ENCODE measurements around the gene SRRM5.
A peak's percentile ranks its signal among the peaks of the same experiment; 100 is the strongest.
"Not testable (repeated sequence)": the region's sequence is repeated elsewhere in the genome, so short reads cannot be mapped to it uniquely, and the experiment has no call there.

Gene SRRM5

GRCh38 chr19:43591904-43592772 is 19.8 kb upstream of the SRRM5 start:
- no peak for DNase-seq (ENCODE audit: low read depth in 2 of 2)

- DNase-seq (ENCODE audit: low read depth in 2 of 2) = no peak
These were observed 19.0 kb upstream of the SRRM5 start for GRCh38 chr19:43592800-43593350.

GRCh38 chr19:43594081-43594697 is 17.7 kb upstream of the SRRM5 start:
- DNase-seq (ENCODE audit: low read depth in 2 of 2) = no peak

- DNase-seq (ENCODE audit: low read depth in 2 of 2) = peak; percentile 45 to 62
These were observed 16.9 kb upstream of the SRRM5 start for GRCh38 chr19:43594710-43595604.

- DNase-seq (ENCODE audit: low read depth in 2 of 2) = no peak
These were observed 16.3 kb upstream of the SRRM5 start for GRCh38 chr19:43595605-43595998.

GRCh38 chr19:43595999-43596841 is 15.7 kb upstream of the SRRM5 start, which contains the start of the genes IRGQ and ZNF576:
Gene IRGQ, minus strand, starts transcription at chr19:43596134. Its CDS starts 796 bp downstream, at chr19:43595338.
Gene ZNF576, plus strand, starts transcription at chr19:43596595. Its CDS starts 514 bp downstream, at chr19:43597109.
- peak; percentile 100 for DNase-seq (ENCODE audit: low read depth in 2 of 2)

- DNase-seq (ENCODE audit: low read depth in 2 of 2) = no peak
These were observed 14.9 kb upstream of the SRRM5 start for GRCh38 chr19:43596842-43597461.

GRCh38 chr19:43597876-43598275 is 14.0 kb upstream of the SRRM5 start:
- no peak for DNase-seq (ENCODE audit: low read depth in 2 of 2)

- no peak for DNase-seq (ENCODE audit: low read depth in 2 of 2)
These were observed 13.2 kb upstream of the SRRM5 start for GRCh38 chr19:43598445-43599240.

- DNase-seq (ENCODE audit: low read depth in 2 of 2) = no peak
These were observed 12.1 kb upstream of the SRRM5 start for GRCh38 chr19:43599635-43600295.

GRCh38 chr19:43600326-43600725 is 11.6 kb upstream of the SRRM5 start:
- DNase-seq (ENCODE audit: low read depth in 2 of 2) = not testable (repeated sequence)

GRCh38 chr19:43605875-43606568 is 5.9 kb upstream of the SRRM5 start:
- no peak for DNase-seq (ENCODE audit: low read depth in 2 of 2)

GRCh38 chr19:43606569-43607229 is 5.2 kb upstream of the SRRM5 start:
- no peak for DNase-seq (ENCODE audit: low read depth in 2 of 2)

- DNase-seq (ENCODE audit: low read depth in 2 of 2) = no peak
These were observed 4.4 kb upstream of the SRRM5 start for GRCh38 chr19:43607238-43608205.

GRCh38 chr19:43609872-43610271 is 2.0 kb upstream of the SRRM5 start:
- no peak for DNase-seq (ENCODE audit: low read depth in 2 of 2)

- DNase-seq (ENCODE audit: low read depth in 2 of 2) = no peak
These were observed 1.4 kb upstream of the SRRM5 start for GRCh38 chr19:43610493-43610892.

- no peak for DNase-seq (ENCODE audit: low read depth in 2 of 2)
These were observed 486 bp downstream of the SRRM5 start for GRCh38 chr19:43612374-43612773.
